Mucosa of rectum (tissue), 2 donors: Measurements from ENCODE around the gene AMFR.

Source experiments
- H3K27ac ChIP-seq, 2 donors: one replicate each; pipeline ENCODE4 v1.7.0; 2013; ENCODE audit warnings: inconsistent platforms in 2 of 2, low read depth in 2 of 2, low read length in 2 of 2
- H3K27me3 ChIP-seq, 2 donors: one replicate each; pipeline ENCODE4 v1.7.0; 2013; ENCODE audit warnings: low read length in 2 of 2; ENCODE audit not compliant: control insufficient read depth in 2 of 2, insufficient read depth in 2 of 2
- H3K36me3 ChIP-seq, 2 donors: one replicate each; pipeline ENCODE4 v1.7.0; 2013; ENCODE audit warnings: low read length in 2 of 2; ENCODE audit not compliant: control insufficient read depth in 2 of 2, insufficient read depth in 2 of 2
- H3K4me1 ChIP-seq, 2 donors: one replicate each; pipeline ENCODE4 v1.7.0; 2013; ENCODE audit warnings: low read length in 2 of 2, mild to moderate bottlenecking in 1 of 2; ENCODE audit not compliant: control insufficient read depth in 2 of 2, insufficient read depth in 2 of 2
- H3K4me3 ChIP-seq, 2 donors: one replicate each; pipeline ENCODE4 v1.7.0; 2013; ENCODE audit warnings: low read length in 2 of 2
- H3K9ac ChIP-seq, 2 donors: one replicate each; pipeline ENCODE4 v1.7.0; 2013; ENCODE audit warnings: low read length in 2 of 2, low read depth in 1 of 2, mild to moderate bottlenecking in 1 of 2
- H3K9me3 ChIP-seq, 2 donors: one replicate each; pipeline ENCODE4 v1.7.0; 2013; ENCODE audit warnings: low read length in 2 of 2; ENCODE audit not compliant: control insufficient read depth in 2 of 2
- donor health status: healthy.
- donor health status: Normal muscosa, but diverticular disease.

The AMFR gene

GRCh38 chr16:56366945-56367344, 58.4 kb downstream of the AMFR start:
- no peaks in the 10 kb centered on the region for H3K4me1 ChIP-seq
- H3K9ac ChIP-seq: no peak overlapping the region
- no peak overlapping the region for H3K4me3 ChIP-seq
- no peaks in the 10 kb centered on the region for H3K9me3 ChIP-seq
- H3K36me3 ChIP-seq: peaks cover 42 to 59% of the 10 kb centered on the region in 2 donors
- H3K27me3 ChIP-seq: no peaks in the 10 kb centered on the region
- no peak overlapping the region for H3K27ac ChIP-seq

DNA sequence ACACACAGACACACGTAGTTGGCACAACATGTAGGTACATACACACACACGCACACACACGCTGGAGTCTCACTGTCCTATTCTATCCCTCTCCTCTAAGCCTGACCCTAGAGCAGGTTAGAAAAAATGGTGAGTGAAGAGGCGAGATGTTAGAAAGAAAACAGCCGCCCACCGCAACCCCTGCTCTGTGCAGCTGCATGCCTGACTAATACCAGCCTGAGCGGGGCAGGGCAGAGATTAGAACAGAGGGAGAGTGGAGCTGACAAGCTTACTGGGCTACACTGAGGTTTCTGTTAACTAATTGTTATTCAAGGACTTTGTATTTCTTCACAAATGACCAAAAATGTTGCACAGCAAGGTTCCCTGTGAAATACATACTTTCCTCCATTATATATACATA, 59.8 kb downstream of the AMFR start:
- H3K4me1 ChIP-seq: no peaks in the 10 kb centered on the region
- no peak overlapping the region for H3K27ac ChIP-seq
- no peaks in the 10 kb centered on the region for H3K27me3 ChIP-seq
- peaks cover 42 to 60% of the 10 kb centered on the region in 2 donors for H3K36me3 ChIP-seq
- no peaks in the 10 kb centered on the region for H3K9me3 ChIP-seq
- no peak overlapping the region for H3K9ac ChIP-seq
- H3K4me3 ChIP-seq: no peak overlapping the region

DNA sequence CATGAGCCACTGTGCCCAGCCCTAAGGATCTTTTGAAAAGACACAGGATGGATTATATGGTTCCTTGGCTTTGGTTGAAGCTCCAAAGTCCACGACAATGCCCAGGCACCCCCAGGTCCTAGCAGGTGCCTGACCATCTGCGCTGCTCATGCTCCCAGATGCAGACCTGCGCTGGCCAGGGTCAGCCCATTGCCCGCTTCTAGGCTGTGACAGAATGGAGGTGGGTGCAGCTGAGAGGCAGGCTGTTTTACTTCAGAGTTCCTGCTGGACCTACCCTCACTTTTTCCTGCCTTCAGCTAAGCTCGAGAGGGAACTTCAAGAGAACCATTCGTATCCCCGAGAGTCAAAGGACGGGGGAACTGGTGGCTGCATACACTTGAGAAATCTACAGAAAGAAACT, 60.5 kb downstream of the AMFR start:
- H3K27me3 ChIP-seq: no peaks in the 10 kb centered on the region
- no peak overlapping the region for H3K27ac ChIP-seq
- H3K9me3 ChIP-seq: no peaks in the 10 kb centered on the region
- H3K4me3 ChIP-seq: no peak overlapping the region
- H3K9ac ChIP-seq: no peak overlapping the region
- peaks cover 42 to 60% of the 10 kb centered on the region in 2 donors for H3K36me3 ChIP-seq
- no peaks in the 10 kb centered on the region for H3K4me1 ChIP-seq

DNA sequence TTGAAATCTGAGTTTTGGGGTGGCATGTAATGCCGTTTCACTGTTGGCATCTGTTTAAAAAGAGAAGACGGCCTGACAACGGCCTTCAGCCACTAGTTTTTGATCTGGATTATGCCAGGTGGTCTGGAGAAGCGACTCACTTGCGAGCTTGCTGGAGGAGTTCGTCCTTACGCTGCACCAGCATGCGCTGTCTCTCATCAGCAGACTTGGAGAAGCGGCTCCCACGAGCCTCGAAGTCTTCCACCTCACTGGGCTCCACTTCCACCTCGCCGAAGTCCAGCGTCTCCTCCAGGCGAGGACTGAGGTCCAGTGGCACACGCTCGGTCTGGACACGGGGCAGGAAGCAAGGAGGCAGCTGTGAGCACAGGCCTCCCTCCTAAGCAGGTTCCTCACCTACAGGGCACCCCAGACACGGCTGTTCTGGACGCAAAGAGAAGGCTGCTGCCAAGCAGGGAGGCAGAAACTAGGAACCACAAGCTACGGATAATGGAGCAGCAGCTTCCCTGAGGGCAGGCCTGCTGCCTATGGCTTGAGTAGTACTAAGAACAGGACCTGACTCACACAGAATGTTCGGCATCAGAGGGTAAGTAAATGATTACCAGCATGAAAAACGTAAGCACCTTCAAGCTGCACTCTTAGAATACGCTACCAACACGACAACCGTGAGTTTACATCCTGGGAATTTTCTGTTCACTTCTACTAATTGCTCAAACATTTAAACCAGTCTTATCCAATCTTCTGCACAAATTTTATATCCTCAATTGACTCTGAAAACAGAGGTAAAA, 61.4 kb downstream of the AMFR start:
- no peaks in the 10 kb centered on the region for H3K9me3 ChIP-seq
- H3K27me3 ChIP-seq: no peaks in the 10 kb centered on the region
- no peak overlapping the region for H3K9ac ChIP-seq
- no peaks in the 10 kb centered on the region for H3K4me1 ChIP-seq
- no peak overlapping the region for H3K4me3 ChIP-seq
- no peak overlapping the region for H3K27ac ChIP-seq
- peaks cover 42 to 56% of the 10 kb centered on the region in 2 donors for H3K36me3 ChIP-seq

- Histone ChIP-seq H3K36me3 (peaks cover 35 to 50% of the 10 kb centered on the region in 2 donors), H3K4me1 (no peaks in the 10 kb centered on the region), H3K4me3 (no peak overlapping the region), H3K27ac (no peak overlapping the region), H3K9me3 (no peaks in the 10 kb centered on the region), H3K27me3 (no peaks in the 10 kb centered on the region), H3K9ac (no peak overlapping the region)
These were observed 62.1 kb downstream of the AMFR start for GRCh38 chr16:56363181-56363716.

GRCh38 chr16:56362706-56363105, 62.6 kb downstream of the AMFR start:
- no peak overlapping the region for H3K9ac ChIP-seq
- H3K36me3 ChIP-seq: peaks cover 30 to 47% of the 10 kb centered on the region in 2 donors
- no peaks in the 10 kb centered on the region for H3K27me3 ChIP-seq

GRCh38 chr16:56362057-56362655, 63.2 kb downstream of the AMFR start:
- Histone ChIP-seq H3K9ac (no peak overlapping the region), H3K9me3 (no peaks in the 10 kb centered on the region), H3K36me3 (peaks cover 26 to 43% of the 10 kb centered on the region in 2 donors), H3K4me1 (no peaks in the 10 kb centered on the region), H3K27ac (no peak overlapping the region), H3K4me3 (no peak overlapping the region), H3K27me3 (no peaks in the 10 kb centered on the region)

More at GRCh38 chr16:56362706-56363105, 62.6 kb downstream of the AMFR start:
- H3K27ac ChIP-seq: no peak overlapping the region
- H3K4me1 ChIP-seq: no peaks in the 10 kb centered on the region
- H3K4me3 ChIP-seq: no peak overlapping the region
- H3K9me3 ChIP-seq: no peaks in the 10 kb centered on the region

DNA sequence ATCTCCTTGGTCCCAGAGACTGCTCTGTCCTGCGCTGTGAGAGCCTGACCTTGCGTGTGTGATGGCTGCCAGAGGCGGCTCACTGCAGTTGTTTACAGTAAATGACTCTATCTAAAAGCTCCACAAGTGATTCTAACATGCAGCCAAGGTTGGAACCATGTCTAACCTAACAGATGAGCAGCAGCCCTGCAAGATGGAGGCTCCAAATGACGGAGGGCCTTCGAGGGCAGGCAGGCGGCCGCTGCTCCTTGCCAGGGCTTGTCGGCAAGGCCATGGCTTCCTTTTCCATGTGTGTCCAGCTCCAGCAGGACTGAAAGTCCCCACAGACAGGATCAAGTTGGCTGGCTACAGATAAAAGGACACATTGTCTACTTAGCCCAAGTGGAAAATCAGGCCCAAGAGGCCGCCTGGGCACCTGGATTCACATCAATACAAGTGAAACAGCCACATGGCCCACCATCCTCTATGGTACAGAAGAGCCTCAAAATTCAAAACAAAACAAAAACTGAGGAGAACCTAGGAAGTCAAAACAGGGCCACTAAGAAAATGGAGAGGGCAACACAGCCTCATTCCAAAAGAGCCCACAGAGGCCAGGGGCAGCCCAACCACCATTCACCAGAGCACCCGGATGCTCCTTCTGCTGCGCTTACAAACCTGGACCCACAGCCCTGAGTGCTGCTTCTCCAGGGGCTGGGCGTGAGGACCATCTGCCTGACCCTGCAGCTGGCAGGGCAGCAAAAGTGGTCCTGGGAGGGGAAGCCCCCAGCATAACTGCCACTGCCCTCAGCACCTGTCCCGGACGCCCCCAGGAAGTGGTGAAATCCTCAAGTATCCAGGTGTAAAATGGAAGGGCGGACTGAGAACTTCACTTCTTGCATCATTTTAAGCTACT, 65.0 kb downstream of the AMFR start:
- Histone ChIP-seq H3K27me3 (no peaks in the 10 kb centered on the region), H3K4me1 (peaks cover 3 to 6% of the 10 kb centered on the region in 2 donors), H3K4me3 (no peak overlapping the region), H3K36me3 (peaks cover 26 to 31% of the 10 kb centered on the region in 2 donors), H3K9me3 (no peaks in the 10 kb centered on the region), H3K9ac (no peak overlapping the region), H3K27ac (no peak overlapping the region)

DNA sequence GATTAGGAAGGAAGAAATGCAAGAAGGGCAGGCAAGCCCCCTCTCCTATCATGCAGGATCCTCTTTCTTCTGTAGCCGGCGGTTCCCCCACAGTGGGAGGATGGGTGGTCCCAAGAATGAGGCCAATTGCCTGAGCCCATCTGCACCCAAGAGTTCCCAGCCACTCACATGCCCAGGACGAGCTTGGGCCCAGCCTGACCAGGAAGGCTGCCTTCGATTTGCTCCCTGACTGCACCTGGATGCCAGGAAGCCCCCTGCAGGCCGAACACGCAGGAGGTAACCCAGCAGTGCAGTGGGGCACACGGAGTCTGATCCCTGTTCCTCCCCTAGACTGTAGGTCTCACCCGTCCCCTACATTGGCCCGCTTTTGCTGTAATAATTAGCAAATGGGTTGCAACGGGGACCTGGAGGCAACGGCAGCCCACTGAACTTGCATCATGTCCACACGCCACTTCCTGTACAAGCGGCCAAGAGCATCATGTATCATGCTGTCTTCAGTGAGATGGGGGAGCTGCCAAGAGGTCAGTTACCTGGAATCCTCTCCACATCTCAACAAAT, 67.5 kb downstream of the AMFR start:
- Histone ChIP-seq H3K36me3 (peaks cover 7 to 10% of the 10 kb centered on the region in 2 donors), H3K4me3 (no peak overlapping the region), H3K9me3 (no peaks in the 10 kb centered on the region), H3K27me3 (no peaks in the 10 kb centered on the region), H3K27ac (peak overlapping the region in 1 of 2 donors; percentile 4), H3K9ac (no peak overlapping the region), H3K4me1 (peaks cover 3 to 6% of the 10 kb centered on the region in 2 donors)
